Erythroblast (primary cell): ENCODE data around the gene AXIN1.

Source experiments
- GATA1 ChIP-seq: IDR thresholded peaks from 2 replicates; pipeline ENCODE4 v1.6.1; 2011; ENCODE audit warnings: low read depth, mild to moderate bottlenecking, control low read depth, low read length, moderate library complexity
- POLR2A ChIP-seq: IDR thresholded peaks from 2 replicates; pipeline ENCODE4 v1.6.1; 2011; ENCODE audit warnings: mild to moderate bottlenecking, low read length

DNA sequence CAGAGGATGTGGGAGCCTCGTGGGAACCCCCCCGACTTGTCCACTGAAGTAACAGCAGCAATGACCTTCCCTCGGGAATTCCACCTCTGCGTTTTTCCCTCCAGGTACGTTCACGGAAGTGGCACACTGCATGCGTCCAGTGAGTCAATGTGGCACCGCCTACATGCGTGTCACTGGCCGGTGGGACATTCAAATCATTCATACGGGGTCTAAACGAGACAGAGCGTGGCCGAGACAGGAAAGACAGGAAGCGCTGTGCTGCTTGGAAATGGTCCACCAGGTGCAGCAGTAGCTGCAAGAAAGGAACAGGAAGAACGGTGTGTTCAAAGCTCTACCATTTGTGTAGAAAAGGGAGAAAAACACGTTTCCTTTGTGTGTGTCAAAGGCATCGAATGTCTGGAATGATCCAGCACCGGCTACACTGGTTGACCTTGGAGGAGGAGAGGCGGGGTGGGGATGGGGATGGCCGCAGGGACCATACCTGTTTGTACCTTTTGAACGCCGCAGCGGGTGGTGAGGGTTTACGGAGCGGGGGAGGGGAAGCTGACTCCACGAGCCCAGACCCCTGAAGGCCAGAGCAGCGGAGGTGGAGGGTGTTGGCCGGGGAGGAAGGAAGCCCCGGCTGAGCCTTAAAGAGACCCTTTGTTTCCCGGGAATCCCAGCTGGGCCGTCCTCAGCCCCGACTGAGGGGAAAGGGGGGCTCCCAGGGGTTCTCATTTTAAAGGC lies 31.0 kb upstream of the AXIN1 start:
- TF ChIP-seq POLR2A (no peak), GATA1 (no peak)
